GM12878 (cell line): ENCODE results near the gene SMG6. TPM values are rescaled to one million over a fixed set of nuclear protein-coding genes. Genes with fewer than 3 reads are reported as not detected.
A peak's percentile ranks its signal among the peaks of the same experiment; 100 is the strongest.

Source experiments
- BRCA1 ChIP-seq: IDR thresholded peaks from 2 replicates; pipeline ENCODE4 v1.6.1; 2011; ENCODE audit warnings: low read depth, low read length, improper control_type of control experiment
- CEBPB ChIP-seq, 2 experiments: fragments of 150-350 bp in 1 of 2; IDR thresholded peaks; 2 replicates each; pipeline ENCODE4 v1.6.1; 2012 to 2014; ENCODE audit warnings: low read depth in 2 of 2, low read length in 2 of 2, borderline replicate concordance in 1 of 2, inconsistent platforms in 1 of 2
- DPF2 ChIP-seq: fragments of 450-650 bp; IDR thresholded peaks from 2 replicates; pipeline ENCODE4 v1.6.1; 2017; ENCODE audit warnings: mild to moderate bottlenecking
- KDM1A ChIP-seq: fragments of 200-600 bp; sonication (generic); IDR thresholded peaks from 2 replicates; pipeline ENCODE4 v1.6.1; 2016; ENCODE audit warnings: borderline replicate concordance
- PKNOX1 ChIP-seq: fragments of 450-650 bp; IDR thresholded peaks from 2 replicates; pipeline ENCODE4 v1.6.1; 2016; ENCODE audit warnings: mild to moderate bottlenecking
- RAD51 ChIP-seq: fragments of 450-650 bp; IDR thresholded peaks from 2 replicates; pipeline ENCODE4 v1.6.1; 2016; ENCODE audit warnings: moderate library complexity, mild to moderate bottlenecking, inconsistent platforms
- SIN3A ChIP-seq: IDR thresholded peaks from 2 replicates; pipeline ENCODE4 v1.6.1; 2012; ENCODE audit warnings: low read depth, low read length, improper control_type of control experiment
- STAT1 ChIP-seq: fragments of 450-650 bp; conservative IDR thresholded peaks from 2 replicates; pipeline ENCODE4 v1.6.1; 2014; ENCODE audit warnings: antibody characterized with exemption, mild to moderate bottlenecking
- USF2 ChIP-seq: IDR thresholded peaks from 2 replicates; pipeline ENCODE4 v1.6.1; 2011; ENCODE audit warnings: low read depth, low read length, improper control_type of control experiment, borderline replicate concordance
- WRNIP1 ChIP-seq: IDR thresholded peaks from 2 replicates; pipeline ENCODE4 v1.6.1; 2011; ENCODE audit warnings: low read depth, low read length, improper control_type of control experiment, borderline replicate concordance
- polyA plus RNA-seq, 11 experiments: library from polyadenylated mRNA; depleted of rRNA in 4 of 11; unstranded in 6 of 11; stranded (reverse) in 5 of 11; fragments of >200 nt; fragmentation: Nextera tagmentation in 4 of 11; fragmentation: Illumina TruSeq in 1 of 11; extraction: Ambion mirVana in 4 of 11; extraction: Trizol in 1 of 11; gene quantifications; 1 replicate in 1 of 11; 2 replicates in 10 of 11; pipeline versions ENCODE4 v1.2.1 to v1.2.3, GENCODE V29; 2011 to 2016; ENCODE audit warnings: inconsistent platforms in 2 of 11, missing spikeins in 2 of 11, low read depth in 1 of 11
- total RNA-seq, 4 experiments: library from RNA; depleted of rRNA in 3 of 4; stranded (reverse); fragments of >200 nt in 3 of 4; fragmentation: Illumina TruSeq in 1 of 4; extraction: Trizol in 1 of 4; gene quantifications; 2 replicates each; pipeline versions ENCODE4 v1.2.1 to v1.2.3, GENCODE V29; 2013 to 2021
- TF ChIP-seq, protein P1 (sequence below): IDR thresholded peaks from 2 replicates; pipeline ENCODE4 v1.6.1; 2012; ENCODE audit warnings: improper control_type of control experiment, low read depth, low read length; ENCODE audit not compliant: insufficient replicate concordance
- TF ChIP-seq, protein P2 (sequence below), 3 experiments: IDR thresholded peaks in 2 of 3; conservative IDR thresholded peaks in 1 of 3; 2 replicates each; pipeline ENCODE4 v1.5.1; 2011; ENCODE audit warnings: low read depth in 3 of 3, low read length in 3 of 3, mild to moderate bottlenecking in 3 of 3, control low read depth in 2 of 3, moderate library complexity in 2 of 3, inconsistent platforms in 1 of 3, mixed read lengths in 1 of 3; ENCODE audit not compliant: control insufficient read depth in 2 of 3, insufficient read depth in 1 of 3; ENCODE audit errors: extremely low read depth in 1 of 3
- TF ChIP-seq, protein P3 (sequence below): fragments of 450-650 bp; formaldehyde crosslinking; IDR thresholded peaks from 2 replicates; pipeline ENCODE4 v1.4.0; 2022; ENCODE audit warnings: mild to moderate bottlenecking, moderate library complexity
- TF ChIP-seq, protein P4 (sequence below): IDR thresholded peaks from 2 replicates; pipeline ENCODE4 v1.6.1; 2011; ENCODE audit warnings: borderline replicate concordance, low read depth, mild to moderate bottlenecking, moderate library complexity, mixed read lengths, low read length; ENCODE audit not compliant: insufficient read depth; ENCODE audit errors: extremely low read length

The SMG6 gene
- total and polyA plus RNA-seq, 10 of the 15 experiments (the other 5 are each of a cell fraction or from before 2014, with no cell fraction given): 0.58 to 28.7 (median 15.7) TPM

- TF ChIP-seq USF2: no peak
- TF ChIP-seq BRCA1: no peak
- TF ChIP-seq STAT1: 0 out of 2 replicates have a peak, but pooled peaks have one; percentile 21
- TF ChIP-seq DPF2: no peak; the same call in none of the 2 replicates
- TF ChIP-seq, protein P1, sequence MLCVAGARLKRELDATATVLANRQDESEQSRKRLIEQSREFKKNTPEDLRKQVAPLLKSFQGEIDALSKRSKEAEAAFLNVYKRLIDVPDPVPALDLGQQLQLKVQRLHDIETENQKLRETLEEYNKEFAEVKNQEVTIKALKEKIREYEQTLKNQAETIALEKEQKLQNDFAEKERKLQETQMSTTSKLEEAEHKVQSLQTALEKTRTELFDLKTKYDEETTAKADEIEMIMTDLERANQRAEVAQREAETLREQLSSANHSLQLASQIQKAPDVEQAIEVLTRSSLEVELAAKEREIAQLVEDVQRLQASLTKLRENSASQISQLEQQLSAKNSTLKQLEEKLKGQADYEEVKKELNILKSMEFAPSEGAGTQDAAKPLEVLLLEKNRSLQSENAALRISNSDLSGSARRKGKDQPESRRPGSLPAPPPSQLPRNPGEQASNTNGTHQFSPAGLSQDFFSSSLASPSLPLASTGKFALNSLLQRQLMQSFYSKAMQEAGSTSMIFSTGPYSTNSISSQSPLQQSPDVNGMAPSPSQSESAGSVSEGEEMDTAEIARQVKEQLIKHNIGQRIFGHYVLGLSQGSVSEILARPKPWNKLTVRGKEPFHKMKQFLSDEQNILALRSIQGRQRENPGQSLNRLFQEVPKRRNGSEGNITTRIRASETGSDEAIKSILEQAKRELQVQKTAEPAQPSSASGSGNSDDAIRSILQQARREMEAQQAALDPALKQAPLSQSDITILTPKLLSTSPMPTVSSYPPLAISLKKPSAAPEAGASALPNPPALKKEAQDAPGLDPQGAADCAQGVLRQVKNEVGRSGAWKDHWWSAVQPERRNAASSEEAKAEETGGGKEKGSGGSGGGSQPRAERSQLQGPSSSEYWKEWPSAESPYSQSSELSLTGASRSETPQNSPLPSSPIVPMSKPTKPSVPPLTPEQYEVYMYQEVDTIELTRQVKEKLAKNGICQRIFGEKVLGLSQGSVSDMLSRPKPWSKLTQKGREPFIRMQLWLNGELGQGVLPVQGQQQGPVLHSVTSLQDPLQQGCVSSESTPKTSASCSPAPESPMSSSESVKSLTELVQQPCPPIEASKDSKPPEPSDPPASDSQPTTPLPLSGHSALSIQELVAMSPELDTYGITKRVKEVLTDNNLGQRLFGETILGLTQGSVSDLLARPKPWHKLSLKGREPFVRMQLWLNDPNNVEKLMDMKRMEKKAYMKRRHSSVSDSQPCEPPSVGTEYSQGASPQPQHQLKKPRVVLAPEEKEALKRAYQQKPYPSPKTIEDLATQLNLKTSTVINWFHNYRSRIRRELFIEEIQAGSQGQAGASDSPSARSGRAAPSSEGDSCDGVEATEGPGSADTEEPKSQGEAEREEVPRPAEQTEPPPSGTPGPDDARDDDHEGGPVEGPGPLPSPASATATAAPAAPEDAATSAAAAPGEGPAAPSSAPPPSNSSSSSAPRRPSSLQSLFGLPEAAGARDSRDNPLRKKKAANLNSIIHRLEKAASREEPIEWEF: no peak
- TF ChIP-seq, protein P2, sequence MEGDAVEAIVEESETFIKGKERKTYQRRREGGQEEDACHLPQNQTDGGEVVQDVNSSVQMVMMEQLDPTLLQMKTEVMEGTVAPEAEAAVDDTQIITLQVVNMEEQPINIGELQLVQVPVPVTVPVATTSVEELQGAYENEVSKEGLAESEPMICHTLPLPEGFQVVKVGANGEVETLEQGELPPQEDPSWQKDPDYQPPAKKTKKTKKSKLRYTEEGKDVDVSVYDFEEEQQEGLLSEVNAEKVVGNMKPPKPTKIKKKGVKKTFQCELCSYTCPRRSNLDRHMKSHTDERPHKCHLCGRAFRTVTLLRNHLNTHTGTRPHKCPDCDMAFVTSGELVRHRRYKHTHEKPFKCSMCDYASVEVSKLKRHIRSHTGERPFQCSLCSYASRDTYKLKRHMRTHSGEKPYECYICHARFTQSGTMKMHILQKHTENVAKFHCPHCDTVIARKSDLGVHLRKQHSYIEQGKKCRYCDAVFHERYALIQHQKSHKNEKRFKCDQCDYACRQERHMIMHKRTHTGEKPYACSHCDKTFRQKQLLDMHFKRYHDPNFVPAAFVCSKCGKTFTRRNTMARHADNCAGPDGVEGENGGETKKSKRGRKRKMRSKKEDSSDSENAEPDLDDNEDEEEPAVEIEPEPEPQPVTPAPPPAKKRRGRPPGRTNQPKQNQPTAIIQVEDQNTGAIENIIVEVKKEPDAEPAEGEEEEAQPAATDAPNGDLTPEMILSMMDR (IDR thresholded peaks at IDR 0.05 in 2 of 3, conservative IDR thresholded peaks at IDR 0.05 in 1 of 3; ENCODE audit: control insufficient read depth in 2 of 3, extremely low read depth in 1 of 3, insufficient read depth in 1 of 3, low read depth in 3 of 3, low read length in 3 of 3): no peak
- TF ChIP-seq, protein P3, sequence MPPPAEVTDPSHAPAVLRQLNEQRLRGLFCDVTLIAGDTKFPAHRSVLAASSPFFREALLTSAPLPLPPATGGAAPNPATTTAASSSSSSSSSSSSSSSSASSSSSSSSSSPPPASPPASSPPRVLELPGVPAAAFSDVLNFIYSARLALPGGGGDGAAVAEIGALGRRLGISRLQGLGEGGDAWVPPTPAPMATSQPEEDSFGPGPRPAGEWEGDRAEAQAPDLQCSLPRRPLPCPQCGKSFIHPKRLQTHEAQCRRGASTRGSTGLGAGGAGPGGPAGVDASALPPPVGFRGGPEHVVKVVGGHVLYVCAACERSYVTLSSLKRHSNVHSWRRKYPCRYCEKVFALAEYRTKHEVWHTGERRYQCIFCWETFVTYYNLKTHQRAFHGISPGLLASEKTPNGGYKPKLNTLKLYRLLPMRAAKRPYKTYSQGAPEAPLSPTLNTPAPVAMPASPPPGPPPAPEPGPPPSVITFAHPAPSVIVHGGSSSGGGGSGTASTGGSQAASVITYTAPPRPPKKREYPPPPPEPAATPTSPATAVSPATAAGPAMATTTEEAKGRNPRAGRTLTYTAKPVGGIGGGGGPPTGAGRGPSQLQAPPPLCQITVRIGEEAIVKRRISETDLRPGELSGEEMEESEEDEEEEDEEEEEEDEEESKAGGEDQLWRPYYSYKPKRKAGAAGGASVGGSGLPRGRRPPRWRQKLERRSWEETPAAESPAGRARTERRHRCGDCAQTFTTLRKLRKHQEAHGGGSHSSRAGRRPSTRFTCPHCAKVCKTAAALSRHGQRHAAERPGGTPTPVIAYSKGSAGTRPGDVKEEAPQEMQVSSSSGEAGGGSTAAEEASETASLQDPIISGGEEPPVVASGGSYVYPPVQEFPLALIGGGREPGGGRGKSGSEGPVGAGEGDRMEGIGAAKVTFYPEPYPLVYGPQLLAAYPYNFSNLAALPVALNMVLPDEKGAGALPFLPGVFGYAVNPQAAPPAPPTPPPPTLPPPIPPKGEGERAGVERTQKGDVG: no peak
- TF ChIP-seq CEBPB (IDR thresholded peaks at IDR 0.05; ENCODE audit: borderline replicate concordance in 1 of 2, low read depth in 2 of 2, low read length in 2 of 2): no peak; a peak in 1 of 4 replicates
- TF ChIP-seq KDM1A: no peak
- no peak for TF ChIP-seq WRNIP1
- TF ChIP-seq, protein P4, sequence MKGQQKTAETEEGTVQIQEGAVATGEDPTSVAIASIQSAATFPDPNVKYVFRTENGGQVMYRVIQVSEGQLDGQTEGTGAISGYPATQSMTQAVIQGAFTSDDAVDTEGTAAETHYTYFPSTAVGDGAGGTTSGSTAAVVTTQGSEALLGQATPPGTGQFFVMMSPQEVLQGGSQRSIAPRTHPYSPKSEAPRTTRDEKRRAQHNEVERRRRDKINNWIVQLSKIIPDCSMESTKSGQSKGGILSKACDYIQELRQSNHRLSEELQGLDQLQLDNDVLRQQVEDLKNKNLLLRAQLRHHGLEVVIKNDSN: no peak
- no peak for TF ChIP-seq RAD51
- peak; percentile 55 for TF ChIP-seq PKNOX1
- TF ChIP-seq SIN3A: no peak
Observed at GRCh38 chr17:2259769-2260536, 43.6 kb downstream of the SMG6 start (continued).
